Erythroblast (primary cell): ENCODE data around the gene CAMSAP1.

ENCODE experiments used
- GATA1 ChIP-seq: IDR thresholded peaks from 2 replicates; pipeline ENCODE4 v1.6.1; 2011; ENCODE audit warnings: low read depth, mild to moderate bottlenecking, control low read depth, low read length, moderate library complexity
- POLR2A ChIP-seq: IDR thresholded peaks from 2 replicates; pipeline ENCODE4 v1.6.1; 2011; ENCODE audit warnings: mild to moderate bottlenecking, low read length

- TF ChIP-seq POLR2A, result no peak
- no peak for TF ChIP-seq GATA1
Observed at GRCh38 chr9:135878528-135879236, 28.7 kb downstream of the CAMSAP1 start.
